CD4-positive, alpha-beta T cell (primary cell): ENCODE data around the gene BARHL2. TPM values are rescaled to one million over a fixed set of nuclear protein-coding genes. Genes with fewer than 3 reads are reported as not detected.

Experiments used
- ATAC-seq: fragments of 200-7000 bp; cut with Tn5 transposase; one replicate; pipeline ENCODE4 v1.10.0; 2022; ENCODE audit warnings: mild to moderate bottlenecking; ENCODE audit not compliant: poor library complexity
- CTCF ChIA-PET: fragments of 350-600 bp; sonication (Branson Sonifier 250); formaldehyde crosslinking; loops from one replicate; lab custom pipeline; 2021; ENCODE audit warnings: antibody characterized with exemption, inconsistent platforms; lab: Charles Lee
- POLR2A ChIA-PET: fragments of 350-600 bp; sonication (Branson Sonifier 250); formaldehyde crosslinking; loops from one replicate; lab custom pipeline; 2021; ENCODE audit warnings: antibody characterized with exemption, inconsistent platforms; lab: Charles Lee
- DNase-seq, 14 experiments: peaks; one replicate each; pipeline ENCODE4 v3.0.0-alpha.2; 2013 to 2020; ENCODE audit warnings: mixed read lengths in 2 of 14
- H3K27ac ChIP-seq, 2 donors: one replicate each; pipeline versions ENCODE4 v1.5.1 to v1.7.0; 2013; ENCODE audit warnings: low read length in 2 of 2, low read depth in 1 of 2, mild to moderate bottlenecking in 1 of 2
- H3K27me3 ChIP-seq, 2 experiments: 1 replicate in 1 of 2; 2 replicates in 1 of 2; pipeline versions ENCODE4 v1.6.1 to v1.7.0; 2013; ENCODE audit warnings: low read length in 2 of 2, control low read depth in 1 of 2, mild to moderate bottlenecking in 1 of 2, moderate library complexity in 1 of 2; ENCODE audit not compliant: insufficient read depth in 2 of 2, control insufficient read depth in 1 of 2
- H3K36me3 ChIP-seq: one replicate; pipeline ENCODE4 v1.6.1; 2013; ENCODE audit warnings: low read length, control low read depth; ENCODE audit not compliant: insufficient read depth
- H3K4me1 ChIP-seq: one replicate; pipeline ENCODE4 v1.6.1; 2013; ENCODE audit warnings: low read length, control low read depth; ENCODE audit not compliant: insufficient read depth
- H3K4me3 ChIP-seq: one replicate; pipeline ENCODE4 v1.5.1; 2013; ENCODE audit warnings: mild to moderate bottlenecking, low read length, moderate library complexity
- H3K9me3 ChIP-seq, 2 experiments: 1 replicate in 1 of 2; 2 replicates in 1 of 2; pipeline versions ENCODE4 v1.6.1 to v1.7.0; 2013; ENCODE audit warnings: low read length in 2 of 2, mild to moderate bottlenecking in 2 of 2, control low read depth in 1 of 2, moderate library complexity in 1 of 2; ENCODE audit not compliant: control insufficient read depth in 1 of 2, insufficient read depth in 1 of 2
- H3K27ac Mint-ChIP-seq: one replicate; pipeline ENCODE4 v1.8.0; 2020; ENCODE audit warnings: mixed read lengths
- H3K27me3 Mint-ChIP-seq: one replicate; pipeline ENCODE4 v1.8.0; 2021; ENCODE audit warnings: mixed read lengths
- H3K36me3 Mint-ChIP-seq: one replicate; pipeline ENCODE4 v1.8.0; 2021; ENCODE audit warnings: low read depth, mixed read lengths
- H3K4me1 Mint-ChIP-seq: one replicate; pipeline ENCODE4 v1.8.0; 2021; ENCODE audit warnings: low read depth, mixed read lengths
- H3K4me3 Mint-ChIP-seq: one replicate; pipeline ENCODE4 v1.8.0; 2020; ENCODE audit warnings: mild to moderate bottlenecking, mixed read lengths
- H3K9me3 Mint-ChIP-seq: one replicate; pipeline ENCODE4 v1.8.0; 2020; ENCODE audit warnings: mixed read lengths
- CTCF ChIP-seq: fragments of 200-600 bp; IDR thresholded peaks from one replicate; pipeline ENCODE4 v1.8.0; 2022; ENCODE audit warnings: antibody characterized with exemption, mild to moderate bottlenecking
- intact Hi-C, 2 experiments: fragments of 100-400 bp; cut with DNase I in 1 of 2; cut with micrococcal nuclease in 1 of 2; formaldehyde crosslinking; loops; one replicate each; pipeline versions ENCODE4 v1.15.1 to v1.9.0; 2023 to 2025; cut with DNase I, micrococcal nuclease
- total RNA-seq, 174 experiments: library from RNA in 2 of 174; stranded (reverse) in 2 of 174; gene quantifications; one replicate each; pipeline ENCODE4 v1.2.3 and lab custom pipeline; 2021 to 2026

BARHL2 gene
- total RNA-seq, 2 experiments from 2014 or later: not detected

GRCh38 chr1:90724926-90725656, 8.0 kb upstream of the BARHL2 start:
- peaks cover 99% of the 10 kb centered on the region for H3K27me3 Mint-ChIP-seq
- CTCF ChIA-PET: interaction anchor here (1.4 kb wide), 1 partner anchor 8 kb away, joined by 3 read pairs; no protein-coding TSS in a partner anchor
- ATAC-seq: no peak
- no peaks in the 10 kb centered on the region for H3K36me3 ChIP-seq
- H3K27ac ChIP-seq: no peak overlapping the region
- POLR2A ChIA-PET: interaction anchor here (0.6 to 1.2 kb wide), 2 partner anchors 23 to 31 kb away, joined by 3 read pairs; no protein-coding TSS in a partner anchor
- peaks cover 11% of the 10 kb centered on the region for H3K9me3 Mint-ChIP-seq
- peaks cover 96 to 100% of the 10 kb centered on the region in 2 experiments for H3K27me3 ChIP-seq
- peaks cover 72% of the 10 kb centered on the region for H3K4me1 Mint-ChIP-seq
- TF ChIP-seq CTCF: no peak
- peak overlapping the region; percentile 11 for H3K4me3 ChIP-seq
- intact Hi-C loops: loop anchor here (5.0 to 10.0 kb wide), 3 partner anchors 110 to 240 kb away; no protein-coding TSS in a partner anchor
- DNase-seq: no peak
- H3K27ac Mint-ChIP-seq: no peak overlapping the region
- peaks cover 29 to 54% of the 10 kb centered on the region in 2 experiments for H3K9me3 ChIP-seq
- H3K36me3 Mint-ChIP-seq: peaks cover 3% of the 10 kb centered on the region
- H3K4me3 Mint-ChIP-seq: peak overlapping the region; percentile 82
- peaks cover 61% of the 10 kb centered on the region for H3K4me1 ChIP-seq

DNA sequence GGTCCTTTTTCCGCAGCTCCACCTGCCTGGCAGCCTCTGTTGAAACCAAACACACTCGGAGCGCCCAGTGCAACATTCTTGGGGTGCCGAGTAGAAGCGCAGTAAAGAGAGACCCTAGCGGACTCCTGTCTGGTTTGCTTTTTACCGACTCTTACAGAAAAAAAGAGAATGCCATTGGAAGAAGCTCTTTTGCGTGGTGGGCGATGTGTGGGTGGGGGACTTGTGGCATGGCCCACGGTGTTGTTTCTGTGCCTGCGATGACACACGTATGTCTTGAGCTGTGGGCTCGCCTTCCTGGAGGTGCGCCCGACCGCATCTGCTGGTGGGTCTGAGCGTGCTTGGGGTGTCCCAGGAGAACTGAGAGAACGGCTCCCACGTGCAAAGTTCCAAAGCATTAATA, 7.3 kb upstream of the BARHL2 start:
- Mint-ChIP-seq H3K27me3 (peaks cover 98% of the 10 kb centered on the region), H3K27ac (no peak overlapping the region), H3K4me3 (peak overlapping the region; percentile 59), H3K9me3 (peaks cover 13% of the 10 kb centered on the region), H3K36me3 (peaks cover 5% of the 10 kb centered on the region), H3K4me1 (peaks cover 66% of the 10 kb centered on the region)
- CTCF ChIA-PET: interaction anchor here (1.4 kb wide), 1 partner anchor 8 kb away, joined by 3 read pairs; no protein-coding TSS in a partner anchor
- H3K27ac ChIP-seq: no peak overlapping the region
- no peak for TF ChIP-seq CTCF
- H3K4me3 ChIP-seq: no peak overlapping the region
- intact Hi-C loops: loop anchor here (10.0 kb wide), 2 partner anchors 110 to 240 kb away; no protein-coding TSS in a partner anchor
- POLR2A ChIA-PET: no interaction called here
- peaks cover 35 to 58% of the 10 kb centered on the region in 2 experiments for H3K9me3 ChIP-seq
- DNase-seq (no peak), ATAC-seq (no peak)
- no peaks in the 10 kb centered on the region for H3K36me3 ChIP-seq
- peaks cover 59% of the 10 kb centered on the region for H3K4me1 ChIP-seq
- H3K27me3 ChIP-seq: peaks cover 96 to 100% of the 10 kb centered on the region in 2 experiments

DNA sequence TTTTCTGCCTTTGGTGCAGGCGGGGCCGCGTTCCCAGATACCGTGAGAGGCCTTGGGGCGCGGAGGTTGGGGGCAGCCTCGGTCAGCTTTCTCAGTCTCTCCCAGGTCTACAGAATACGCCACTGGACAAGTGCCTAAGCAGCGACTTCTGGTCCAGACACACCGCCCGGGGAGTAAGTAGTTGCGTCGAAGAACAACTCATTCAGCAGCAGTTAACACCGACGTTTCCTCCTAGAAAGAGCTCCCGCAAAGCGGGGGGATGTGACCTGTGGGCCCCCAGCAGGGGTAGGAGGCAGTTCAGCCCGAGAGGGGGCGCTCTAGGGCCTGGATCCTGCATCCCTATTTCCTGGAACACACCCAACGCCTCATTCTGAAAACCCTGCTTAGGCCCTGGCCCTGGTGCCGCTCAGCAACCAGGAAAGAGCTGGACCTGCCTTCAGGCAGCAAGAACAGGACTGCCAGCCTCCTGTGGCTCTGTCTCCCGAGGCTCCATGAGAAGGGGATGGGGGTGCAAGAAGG, 6.5 kb upstream of the BARHL2 start:
- DNase-seq (no peak), ATAC-seq (no peak)
- peaks cover 57% of the 10 kb centered on the region for H3K4me1 ChIP-seq
- peak overlapping the region; percentile 72 for H3K4me3 Mint-ChIP-seq
- intact Hi-C loops: loop anchor here (10.0 kb wide), 2 partner anchors 111 to 241 kb away; no protein-coding TSS in a partner anchor
- H3K27me3 ChIP-seq: peaks cover 96 to 100% of the 10 kb centered on the region in 2 experiments
- peaks cover 10% of the 10 kb centered on the region for H3K36me3 Mint-ChIP-seq
- peaks cover 13% of the 10 kb centered on the region for H3K9me3 Mint-ChIP-seq
- no peak for TF ChIP-seq CTCF
- no peak overlapping the region for H3K27ac Mint-ChIP-seq
- H3K27ac ChIP-seq: no peak overlapping the region
- POLR2A ChIA-PET: no interaction called here
- H3K36me3 ChIP-seq: no peaks in the 10 kb centered on the region
- CTCF ChIA-PET: interaction anchor here (1.4 kb wide), 1 partner anchor 9 kb away, joined by 3 read pairs; no protein-coding TSS in a partner anchor
- peaks cover 36 to 61% of the 10 kb centered on the region in 2 experiments for H3K9me3 ChIP-seq
- peak overlapping the region; percentile 31 for H3K4me3 ChIP-seq
- peaks cover 99% of the 10 kb centered on the region for H3K27me3 Mint-ChIP-seq
- H3K4me1 Mint-ChIP-seq: peaks cover 67% of the 10 kb centered on the region
